Right lung (tissue), 10 donors: Measurements from ENCODE around the gene IGFL1. TPM values are rescaled to one million over a fixed set of nuclear protein-coding genes. Genes with fewer than 3 reads are reported as not detected.
"Not testable (repeated sequence)": the region's sequence is repeated elsewhere in the genome, so short reads cannot be mapped to it uniquely, and the experiment has no call there.

Source experiments
- DNase-seq, 2 donors: peaks; one replicate each; pipeline ENCODE4 v3.0.0-alpha.2; 2013
- long read RNA-seq, 8 donors: transcript quantifications; one replicate each; lab custom pipeline, GENCODE V29; 2026
- polyA plus RNA-seq, 5 donors: library from polyadenylated mRNA; unstranded; fragments of 120-200 nt; gene quantifications; one replicate each; pipeline versions ENCODE4 v1.2.1 to v1.2.3, GENCODE V29; 2013; ENCODE audit warnings: inconsistent platforms in 1 of 5, low replicate concordance in 1 of 5; ENCODE audit not compliant: insufficient read length in 5 of 5, insufficient read depth in 1 of 5

The IGFL1 gene
- not detected for polyA plus RNA-seq
- long read RNA-seq, donor 1 = 0 reads
- long read RNA-seq, donor 2 = 0 reads
- long read RNA-seq, donor 3 = 0 reads
- long read RNA-seq, donor 4 = 0 reads
- long read RNA-seq, donor 5 = 0 reads
- long read RNA-seq, donor 6 = 0 reads
- long read RNA-seq, donor 7 = 0 reads
- long read RNA-seq, donor 8 = 0 reads

DNA sequence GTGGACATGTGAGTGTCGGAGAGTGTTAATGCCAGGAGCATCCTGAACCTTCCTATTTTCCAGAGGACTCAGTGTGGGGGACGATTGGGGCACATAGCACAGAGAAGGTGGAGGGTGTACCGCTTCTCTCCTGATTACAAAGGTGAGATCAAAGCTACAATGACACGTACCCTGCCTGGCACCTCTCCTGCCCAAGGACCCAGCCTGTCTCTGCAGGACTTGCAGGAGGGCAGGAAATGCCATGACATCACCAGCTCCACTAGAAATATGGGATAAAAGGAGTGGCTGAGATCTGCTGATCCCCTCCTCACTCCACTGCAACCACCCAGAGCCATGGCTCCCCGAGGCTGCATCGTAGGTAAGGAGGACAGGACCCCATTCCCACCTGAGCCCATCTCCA, at the start of gene IGFL1:
Gene IGFL1, plus strand, starts transcription at position 301 of the 400 bp plus-strand sequence. Its CDS starts 33 bp downstream, at position 334.
- no peak for DNase-seq

DNA sequence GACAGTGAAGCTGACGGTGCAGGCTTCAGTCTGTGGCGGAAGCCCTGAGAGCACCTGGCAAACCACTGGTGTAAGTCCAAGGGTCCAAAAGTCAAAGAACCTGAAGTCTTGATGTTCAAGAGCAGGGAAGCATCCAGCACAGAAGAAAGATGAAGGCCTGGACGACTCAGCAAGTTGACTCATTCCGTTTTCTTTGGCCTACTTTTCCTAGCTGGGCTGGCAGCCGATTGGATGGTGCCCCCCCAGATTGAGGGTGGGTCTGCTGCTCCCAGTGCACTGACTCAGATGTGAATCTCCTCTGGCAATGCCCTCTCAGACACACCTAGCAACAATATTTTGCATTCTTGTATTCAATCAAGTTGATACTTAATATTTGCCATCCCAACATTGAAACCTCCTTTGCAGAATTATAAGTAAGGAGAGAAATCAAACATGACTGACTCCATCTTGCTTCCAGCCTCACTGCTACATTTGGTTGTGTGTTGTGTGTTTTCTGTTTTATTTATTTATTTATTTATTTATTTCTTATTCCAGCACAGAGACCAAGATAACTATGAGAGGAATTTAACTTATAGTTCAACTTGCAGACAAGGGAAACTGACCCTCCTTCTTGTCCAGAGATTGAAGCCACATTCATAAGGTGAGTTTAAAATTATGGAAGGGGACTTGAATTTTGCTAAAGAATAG, 48.7 kb upstream of the IGFL1 start:
- DNase-seq = no peak

DNA sequence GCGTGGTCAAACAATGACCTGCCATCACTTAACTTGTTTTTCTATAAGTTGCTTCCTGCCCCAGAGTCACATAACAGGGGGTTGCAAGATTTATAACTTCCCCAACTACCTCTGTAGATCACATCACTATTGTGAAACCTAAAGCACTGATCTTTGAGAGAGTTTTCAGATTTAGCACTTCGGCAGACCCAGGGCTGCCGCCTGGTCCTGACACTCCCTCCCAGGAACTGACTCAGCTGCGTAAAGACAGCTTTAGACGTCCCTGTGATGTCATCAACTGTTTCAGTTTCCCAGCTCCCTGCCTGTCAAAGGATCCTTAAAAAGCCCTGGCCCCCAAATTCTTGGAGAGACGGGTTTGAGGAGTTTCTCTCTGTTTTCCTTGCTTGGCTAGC, 48.2 kb upstream of the IGFL1 start:
- no peak for DNase-seq

DNA sequence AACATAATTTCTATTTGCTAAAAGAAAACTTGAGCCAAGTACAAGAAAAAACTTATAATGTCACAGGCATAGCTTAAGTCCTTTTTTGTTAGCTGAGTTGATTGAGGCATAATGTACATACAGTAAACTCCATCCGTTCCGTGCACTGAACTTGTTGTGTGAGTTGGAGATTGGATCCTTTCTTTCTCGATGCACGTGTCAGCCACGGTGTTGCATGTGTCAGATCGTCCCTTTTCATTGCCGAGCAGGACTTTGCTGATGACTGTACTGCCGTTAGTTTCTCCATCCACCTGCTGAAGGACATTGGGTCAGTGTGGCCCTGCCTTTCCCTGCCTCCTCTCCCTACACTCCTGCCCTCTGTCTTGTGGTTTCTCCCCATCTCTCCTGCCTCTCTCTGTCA, 47.1 kb upstream of the IGFL1 start:
- DNase-seq = no peak

DNA sequence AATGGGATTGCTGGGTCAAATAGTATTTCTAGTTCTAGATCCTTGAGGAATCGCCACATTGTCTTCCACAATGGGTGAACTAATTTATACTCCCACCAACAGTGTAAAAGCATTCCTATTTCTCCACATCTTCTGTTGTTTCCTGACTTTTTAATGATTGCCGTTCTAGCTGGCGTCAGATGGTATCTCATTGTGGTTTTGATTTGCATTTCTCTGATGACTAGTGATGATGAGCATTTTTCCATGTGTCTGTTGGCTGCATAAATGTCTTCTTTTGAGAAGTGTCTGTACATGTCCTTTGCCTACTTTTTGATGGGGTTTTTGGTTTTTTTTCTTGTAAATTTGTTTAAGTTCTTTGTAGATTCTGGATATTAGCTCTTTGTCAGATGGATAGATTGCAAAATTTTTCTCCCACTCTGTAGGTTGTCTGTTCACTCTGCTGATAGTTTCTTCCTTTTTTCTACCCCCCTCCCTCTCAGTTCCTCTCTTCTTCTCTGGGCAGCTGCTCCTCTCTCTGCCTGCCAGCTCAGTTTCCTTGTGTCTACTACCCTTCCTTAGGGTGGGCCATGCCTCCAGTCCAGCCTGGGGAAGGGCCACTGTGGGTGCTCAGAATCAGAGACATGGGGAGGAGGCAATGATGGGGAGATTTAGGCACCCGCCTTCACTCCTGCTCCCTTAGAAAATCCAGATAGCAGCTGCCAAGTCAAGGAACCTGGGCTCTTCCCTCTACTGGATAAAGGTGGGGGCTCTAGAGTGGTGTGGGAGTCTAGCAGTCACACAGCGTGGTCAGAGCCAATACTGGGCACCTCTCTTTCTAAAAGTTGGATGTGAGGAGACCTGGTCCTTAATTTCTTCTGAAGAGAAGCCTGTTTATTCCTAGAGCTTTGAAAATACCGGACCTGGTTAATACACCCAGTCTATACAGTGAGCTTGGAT, 44.5 kb upstream of the IGFL1 start:
- not testable (repeated sequence) for DNase-seq

DNA sequence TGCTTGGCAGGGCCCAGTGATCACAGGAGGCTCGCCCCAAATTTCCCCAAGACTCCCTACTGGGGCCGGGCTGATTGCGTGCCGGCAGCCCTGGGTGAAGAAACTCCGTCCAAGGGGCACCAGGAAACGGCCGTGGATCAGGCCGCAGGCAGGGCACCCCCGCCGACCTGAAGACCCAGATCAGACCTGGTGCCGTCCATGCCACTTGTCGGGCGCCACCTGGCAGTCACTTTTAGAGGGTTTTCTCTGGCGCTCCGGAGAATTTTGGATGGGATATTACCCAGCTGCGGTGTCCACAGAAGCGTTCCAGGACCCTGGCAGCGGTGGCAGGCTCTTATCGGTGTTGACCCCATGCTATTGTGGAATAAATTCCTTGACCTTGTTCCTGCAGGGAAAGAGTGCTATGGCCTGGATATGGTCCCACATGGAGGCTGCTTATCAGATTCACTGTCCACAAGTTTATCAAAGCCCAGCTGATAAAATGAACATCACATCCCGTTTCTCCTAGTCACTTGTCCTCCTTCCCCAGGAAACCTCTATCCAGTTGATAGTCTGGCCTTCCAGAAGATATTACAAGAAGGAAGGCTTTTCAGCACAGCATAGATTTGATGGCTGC, 43.3 kb upstream of the IGFL1 start:
- DNase-seq = no peak

DNA sequence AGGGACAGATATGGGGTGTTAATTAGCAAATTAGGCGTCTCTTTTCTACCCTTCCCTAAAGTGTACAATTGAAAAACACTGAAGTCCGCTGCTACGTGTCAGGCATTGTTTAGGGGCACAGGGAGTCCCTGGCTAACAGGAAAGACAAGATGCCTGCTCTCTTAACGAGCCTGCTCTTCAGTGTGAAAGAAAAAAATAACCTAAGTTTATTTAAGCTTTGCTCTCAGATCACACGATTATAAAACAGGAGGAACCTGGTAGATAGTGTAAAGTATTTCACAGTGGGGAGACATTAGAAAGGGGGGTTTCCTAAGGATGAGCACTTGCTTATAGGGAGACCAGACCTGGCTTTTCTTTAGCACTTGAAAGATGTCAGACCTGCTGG, 42.8 kb upstream of the IGFL1 start:
- DNase-seq = no peak

DNA sequence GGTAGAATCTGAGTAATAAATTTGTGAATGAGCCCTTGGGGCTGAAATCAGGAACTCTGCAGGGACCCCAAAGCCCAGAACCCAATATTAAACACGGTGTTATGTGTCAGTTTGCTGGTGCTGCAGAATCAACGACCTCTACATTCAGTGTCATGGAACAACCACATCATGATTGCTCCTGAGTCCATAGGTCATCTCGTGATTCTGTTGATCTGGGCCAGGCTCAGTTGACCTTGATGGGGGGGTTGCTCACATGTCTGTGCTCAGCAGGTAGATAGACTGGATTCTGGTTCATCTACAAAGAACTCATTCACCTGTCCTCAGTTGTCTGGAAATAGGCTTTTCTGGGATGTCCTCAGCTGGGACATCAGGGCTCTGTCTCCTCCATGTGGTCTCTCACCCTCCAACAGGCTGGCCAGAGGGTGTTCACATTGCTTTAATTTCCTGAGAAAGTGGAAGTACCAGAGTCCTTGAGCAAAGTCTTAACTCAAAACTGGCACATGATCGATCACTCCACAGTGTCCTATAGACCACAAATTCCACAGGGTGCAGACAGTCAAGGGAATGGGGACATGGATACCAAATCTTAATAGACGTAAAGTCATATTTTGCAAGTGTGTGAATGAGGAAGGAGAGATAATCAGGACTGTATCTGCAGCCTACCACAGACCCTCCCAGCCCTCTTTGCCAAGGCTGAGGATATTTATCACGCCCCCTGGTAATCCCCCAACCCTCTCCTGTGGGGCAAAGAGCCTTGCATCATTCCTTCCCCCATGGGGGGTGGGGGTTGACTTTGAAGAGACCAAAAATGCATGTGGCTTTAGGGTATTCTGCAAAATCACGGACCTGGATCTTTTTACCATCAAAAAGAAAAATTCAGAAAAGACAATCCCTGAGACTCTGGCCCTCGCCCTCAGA, 39.3 kb upstream of the IGFL1 start:
- DNase-seq = no peak

DNA sequence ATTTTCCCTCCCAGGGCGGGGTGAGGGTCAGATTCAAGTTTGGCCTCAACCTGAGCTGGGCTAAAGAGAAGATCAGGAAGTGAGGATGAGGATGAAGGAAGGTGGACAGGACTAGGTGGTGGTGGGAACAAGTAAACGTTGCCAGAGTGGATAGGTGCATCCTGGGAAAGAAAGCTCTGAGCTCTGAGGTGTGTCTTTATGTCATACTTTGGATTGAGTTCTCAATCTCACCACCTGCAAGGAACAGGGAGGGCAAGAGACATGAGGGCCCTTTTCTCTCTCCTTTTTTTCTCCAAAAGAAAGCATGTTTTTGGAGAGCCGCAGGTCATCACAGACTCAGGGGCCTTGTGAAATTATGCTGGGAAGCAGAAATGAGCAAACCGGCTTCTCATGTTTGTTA, 38.2 kb upstream of the IGFL1 start:
- DNase-seq = no peak

DNA sequence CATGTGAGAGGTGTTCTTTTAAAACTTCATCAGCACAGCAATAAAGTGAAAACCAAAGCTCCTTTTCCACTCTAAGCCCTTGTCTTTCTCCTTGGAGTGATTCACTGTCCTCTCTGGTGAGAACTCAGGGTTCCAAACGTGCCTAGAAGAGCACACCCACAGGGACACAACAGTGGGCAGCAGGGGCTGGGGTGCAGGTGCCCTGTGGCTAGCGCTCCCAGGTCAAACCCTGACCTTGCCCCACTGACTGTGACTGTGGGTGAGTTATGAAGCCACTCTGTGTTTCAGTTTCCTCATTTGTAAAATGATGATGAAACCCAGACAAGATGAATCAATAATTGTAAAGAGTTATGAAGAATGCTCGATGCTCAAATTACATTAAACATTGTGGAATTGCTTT, 37.6 kb upstream of the IGFL1 start:
- no peak for DNase-seq

DNA sequence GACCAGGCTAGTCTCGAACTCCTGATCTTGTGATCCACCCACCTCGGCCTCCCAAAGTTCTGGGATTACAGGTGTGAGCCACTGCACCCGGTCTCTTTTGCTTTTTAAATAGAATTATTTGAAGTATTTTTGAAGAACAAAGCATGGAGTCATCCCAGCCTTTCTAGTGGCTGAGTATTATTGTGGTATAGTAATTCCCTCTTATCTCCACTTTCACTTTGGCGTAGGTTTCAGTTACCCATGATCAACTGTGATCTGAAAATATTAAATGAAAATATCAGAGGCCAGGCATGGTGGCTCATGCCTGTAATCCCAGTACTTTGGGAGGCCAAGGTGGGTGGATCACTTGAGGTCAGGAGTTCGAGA, 36.9 kb upstream of the IGFL1 start:
- not testable (repeated sequence) for DNase-seq

DNA sequence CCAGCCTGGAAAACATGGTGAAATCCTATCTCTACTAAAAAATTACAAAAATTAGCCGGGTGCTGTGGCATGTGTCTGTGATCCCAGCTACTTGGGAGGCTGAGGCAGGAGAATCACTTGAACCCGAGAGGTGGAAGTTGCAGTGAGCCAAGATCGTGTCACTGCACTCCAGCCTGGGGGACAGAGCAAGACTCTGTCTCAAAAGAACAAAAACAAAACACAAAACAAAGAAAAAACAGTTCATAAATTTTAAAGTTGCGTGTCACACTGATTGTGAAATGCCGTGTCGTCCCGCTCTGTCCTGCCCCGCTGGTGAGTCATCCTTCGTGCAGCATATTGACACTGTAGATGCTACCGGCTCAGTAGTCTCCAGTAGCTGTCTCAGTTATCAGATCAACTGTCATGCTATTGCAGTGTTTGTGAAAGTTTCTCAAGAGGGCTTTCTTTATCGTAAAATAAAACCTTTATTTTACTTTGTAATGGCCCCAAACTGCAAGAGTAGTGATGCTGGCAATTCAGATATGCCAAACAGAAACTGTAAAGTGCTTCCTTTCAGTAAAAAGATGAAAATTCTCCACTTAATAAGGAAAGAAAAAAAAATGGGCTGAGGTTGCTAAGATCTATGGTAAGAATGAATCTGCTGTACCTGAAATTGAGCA, 36.4 kb upstream of the IGFL1 start:
- DNase-seq = no peak

DNA sequence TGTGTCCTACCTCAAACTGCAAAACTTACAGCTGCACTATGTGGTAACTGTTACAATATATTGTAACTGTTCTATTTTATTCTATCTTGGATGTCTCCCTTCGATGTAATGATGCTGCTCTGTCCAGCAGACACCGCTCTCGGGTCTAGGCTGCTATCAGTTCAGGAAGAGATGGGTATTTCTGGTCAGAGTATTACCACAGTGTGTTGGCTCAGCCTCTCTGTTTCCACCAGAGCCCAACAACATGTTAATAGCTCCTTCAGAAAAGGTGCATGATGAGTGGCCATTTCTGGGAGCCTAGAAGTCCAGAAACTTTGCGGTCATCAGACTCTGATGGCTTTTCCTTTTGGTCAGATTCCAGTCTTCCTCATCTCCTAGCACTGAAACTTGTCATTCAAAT, 35.9 kb upstream of the IGFL1 start:
- no peak for DNase-seq

DNA sequence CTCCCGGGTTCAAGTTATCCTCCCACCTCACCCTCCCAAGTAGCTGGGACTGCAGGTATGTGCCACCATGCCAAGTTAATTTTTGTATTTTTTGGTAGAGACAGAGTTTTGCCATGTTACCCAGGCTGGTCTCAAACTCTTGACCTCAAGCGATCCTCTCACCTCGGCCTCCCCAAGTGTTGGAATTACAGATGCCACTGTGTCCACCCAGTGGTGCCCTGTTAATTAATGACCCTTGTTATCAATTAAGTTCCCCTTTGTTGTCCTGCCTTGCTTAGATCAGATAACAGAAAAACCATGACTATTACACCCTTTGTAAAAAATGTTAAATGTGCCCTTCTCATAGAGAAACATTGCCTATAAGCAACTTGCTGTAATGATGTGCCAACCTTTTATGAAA, 34.4 kb upstream of the IGFL1 start:
- DNase-seq = no peak

DNA sequence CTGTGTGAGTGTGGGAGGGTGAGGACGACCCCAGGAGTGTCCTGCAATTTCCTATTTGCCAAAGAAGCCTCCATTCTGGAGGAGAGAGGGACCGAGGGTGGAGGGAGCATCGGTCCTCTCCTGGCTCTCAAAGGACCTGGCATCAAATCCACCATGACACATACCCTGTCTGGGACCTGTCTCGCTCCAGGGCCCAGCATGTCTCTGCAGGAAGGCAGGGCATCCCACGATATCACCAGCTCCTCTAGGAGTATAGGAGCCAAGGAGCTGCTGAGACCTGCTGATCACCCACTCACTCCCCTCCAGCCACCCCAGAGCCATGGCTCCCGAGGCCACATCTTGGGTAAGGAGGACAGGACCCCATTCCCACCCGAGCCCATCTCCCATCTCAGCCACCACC, 33.6 kb upstream of the IGFL1 start:
- DNase-seq = not testable (repeated sequence)

DNA sequence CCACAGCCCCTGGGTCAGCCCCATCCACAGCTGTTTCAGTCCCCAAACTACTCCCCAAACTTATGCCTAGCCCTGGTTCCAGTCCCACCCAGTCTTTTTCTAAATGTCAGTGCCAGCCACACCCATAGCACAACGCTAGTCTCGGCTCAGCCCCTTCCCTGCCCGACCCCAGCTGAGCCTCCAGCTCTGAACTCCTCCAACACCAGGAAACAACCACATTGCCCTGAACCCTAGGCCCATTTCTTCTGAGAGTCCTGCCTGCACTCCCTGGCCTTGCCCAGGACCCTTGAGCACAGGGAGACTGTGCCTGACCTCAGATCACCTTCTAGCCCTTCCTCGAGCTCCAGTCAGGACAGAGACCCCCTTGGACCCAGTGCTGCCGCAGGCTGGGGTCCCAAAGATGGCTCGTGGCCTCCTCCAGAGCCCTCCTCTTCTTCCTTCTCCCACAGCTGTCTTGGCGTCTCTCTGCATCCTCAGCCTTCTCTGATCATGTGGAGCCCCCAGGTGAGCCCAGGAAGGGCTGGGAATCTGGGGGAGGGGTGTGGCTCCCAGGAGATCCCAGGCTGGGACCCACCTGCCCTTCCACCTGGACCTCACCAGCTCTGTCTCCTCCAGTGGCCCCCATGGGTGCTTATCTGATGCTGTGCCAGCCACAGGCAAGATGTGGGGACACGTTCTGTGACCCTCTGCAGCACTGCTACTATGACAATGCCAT, 33.0 kb upstream of the IGFL1 start:
- DNase-seq = no peak

DNA sequence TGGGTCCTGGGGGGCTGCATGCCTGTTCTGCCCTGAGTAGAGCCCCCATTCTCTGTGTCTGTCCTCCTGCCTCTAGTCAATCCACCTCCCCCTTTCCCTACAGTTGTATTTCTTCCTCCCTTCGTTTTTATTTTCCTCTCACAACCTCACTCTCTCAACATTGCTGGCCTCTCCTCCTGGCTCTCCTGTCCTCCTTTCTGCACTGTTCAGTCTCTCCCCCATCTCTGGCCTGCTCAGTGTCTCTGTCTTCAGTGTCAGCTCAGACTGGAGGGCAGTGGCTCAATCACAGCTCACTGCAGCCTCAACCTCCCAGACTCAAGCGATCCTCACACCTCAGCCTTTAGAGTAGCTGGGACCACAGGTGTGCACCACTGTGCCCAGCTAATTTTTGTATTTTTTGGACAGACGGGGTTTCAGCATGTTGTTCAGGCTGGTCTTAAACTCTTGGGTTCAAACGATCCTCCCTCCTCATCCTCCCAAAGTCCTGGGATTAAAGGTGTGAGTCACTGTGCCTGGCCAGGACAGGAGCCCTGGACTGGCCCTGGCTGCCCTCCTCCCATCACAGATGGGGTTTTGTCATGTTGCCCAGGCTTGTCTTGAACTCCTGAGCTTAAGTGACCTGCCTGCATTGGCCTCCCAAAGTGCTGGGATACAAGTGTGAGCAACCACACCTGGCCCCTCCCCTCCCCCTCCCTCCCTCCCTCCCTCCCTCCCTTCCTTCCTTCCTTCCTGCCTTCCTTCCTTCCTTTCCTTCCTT, 32.0 kb upstream of the IGFL1 start:
- no peak for DNase-seq

DNA sequence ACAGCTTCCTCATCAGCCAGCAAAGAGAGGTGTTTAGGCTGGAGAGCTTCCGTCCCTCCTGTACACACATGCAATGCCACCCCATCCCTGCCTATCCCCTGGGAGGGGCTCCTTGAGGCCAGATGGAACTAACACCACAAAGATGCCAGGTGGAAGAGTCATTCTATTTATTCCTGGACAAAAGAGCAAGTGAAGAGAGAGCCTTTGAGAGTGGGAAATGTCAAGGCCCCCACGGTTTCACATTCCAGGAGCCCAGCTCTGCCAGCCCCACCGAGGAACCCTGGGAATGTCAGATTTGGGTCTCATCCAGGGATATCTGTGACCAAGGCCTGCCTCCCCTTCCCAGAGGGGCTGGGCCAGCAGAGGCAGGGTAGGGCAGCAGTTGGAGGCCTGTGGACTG, 30.8 kb upstream of the IGFL1 start:
- no peak for DNase-seq
